K562 (cell line): ENCODE measurements around the gene COL5A1. TPM values are rescaled to one million over a fixed set of nuclear protein-coding genes. Genes with fewer than 3 reads are reported as not detected.

Experiments
- ATAC-seq: fragments of 200-7000 bp; cut with Tn5 transposase; 3 replicates; pipeline ENCODE4 v1.9.1; 2020; ENCODE audit warnings: moderate library complexity
- BruUV-seq: library from RNA; stranded (reverse); fragments of 400-500 nt; replicated peaks from 2 replicates; lab custom pipeline; 2021; lab: Mats Ljungman, UMichigan
- CTCF ChIA-PET: fragments of 300-600 bp; formaldehyde crosslinking; extraction: SDS; loops from one replicate; lab custom pipeline; 2021; ENCODE audit warnings: low intra/inter-chr PET ratio; lab: Yijun Ruan, JAX
- POLR2A ChIA-PET: fragments of 300-600, 350-650 bp; sonication (Branson Sonifier 250); formaldehyde crosslinking; extraction: SDS; loops from one replicate; lab custom pipeline; 2021; ENCODE audit warnings: antibody characterized with exemption, inconsistent platforms; lab: Yijun Ruan, JAX
- DNase-seq, 4 experiments: peaks; one replicate each; pipeline versions ENCODE4 v3.0.0 to v3.0.0-alpha.2; 2011 to 2018; ENCODE audit warnings: low spot score in 3 of 4, mixed read lengths in 3 of 4; ENCODE audit errors: extremely low read depth in 1 of 4
- FAIRE-seq: peaks from 2 replicates; lab custom pipeline; 2011; peaks lifted over from hg19 to GRCh38; lab: Jason Lieb, UNC
- H2AFZ ChIP-seq: 2 replicates; pipeline ENCODE4 v1.6.0; 2011; ENCODE audit warnings: low read depth, low read length, control low read depth, inconsistent platforms
- H3K27ac ChIP-seq: fragments of 200-600 bp; 3 replicates; pipeline ENCODE4 v1.8.0; 2011; ENCODE audit warnings: low read depth, mild to moderate bottlenecking, control low read depth, inconsistent platforms, low read length, moderate library complexity, mixed read lengths; ENCODE audit errors: extremely low read depth
- H3K27me3 ChIP-seq, 2 experiments: fragments of 300-600 bp in 1 of 2; 2 replicates in 1 of 2; 3 replicates in 1 of 2; pipeline versions ENCODE4 v1.6.0 to v1.8.0; 2011; ENCODE audit warnings: inconsistent platforms in 2 of 2, low read length in 2 of 2, mild to moderate bottlenecking in 1 of 2, mixed read lengths in 1 of 2, moderate library complexity in 1 of 2; ENCODE audit not compliant: control insufficient read depth in 2 of 2, insufficient read depth in 2 of 2
- H3K36me3 ChIP-seq: fragments of 300-600 bp; 3 replicates; pipeline ENCODE4 v1.8.0; 2011; ENCODE audit warnings: mild to moderate bottlenecking, low read length, inconsistent platforms; ENCODE audit not compliant: control insufficient read depth, insufficient read depth
- H3K4me1 ChIP-seq, 2 experiments: fragments of 200-600 bp in 1 of 2; replicated peaks in 1 of 2; 2 replicates in 1 of 2; 3 replicates in 1 of 2; pipeline versions ENCODE4 v1.5.1 to v1.8.0; 2011; ENCODE audit warnings: inconsistent platforms in 2 of 2, low read length in 2 of 2, mild to moderate bottlenecking in 1 of 2, mixed read lengths in 1 of 2, moderate library complexity in 1 of 2; ENCODE audit not compliant: control insufficient read depth in 2 of 2, insufficient read depth in 2 of 2
- H3K4me2 ChIP-seq: 2 replicates; pipeline ENCODE4 v1.6.1; 2011; ENCODE audit warnings: low read length, control low read depth, inconsistent platforms, mixed read lengths; ENCODE audit not compliant: insufficient read depth
- H3K4me3 ChIP-seq: fragments of 200-600 bp; sonication (generic), shearing (Covaris generic); 2 replicates; pipeline ENCODE4 v1.5.1; 2016; ENCODE audit warnings: control low read depth, inconsistent platforms
- H3K79me2 ChIP-seq: fragments of 200-600 bp; 3 replicates; pipeline ENCODE4 v1.8.0; 2011; ENCODE audit warnings: low read length, inconsistent platforms; ENCODE audit not compliant: control insufficient read depth, insufficient read depth
- H3K9ac ChIP-seq, 2 experiments: 2 replicates each; pipeline versions ENCODE4 v1.6.0 to v1.6.1; 2011; ENCODE audit warnings: low read depth in 2 of 2, low read length in 2 of 2, control low read depth in 1 of 2, inconsistent platforms in 1 of 2, mild to moderate bottlenecking in 1 of 2, mixed read lengths in 1 of 2; ENCODE audit not compliant: insufficient read depth in 1 of 2
- H3K9me1 ChIP-seq: one replicate; pipeline ENCODE4 v1.6.0; 2011; ENCODE audit warnings: inconsistent platforms, mild to moderate bottlenecking, low read length, moderate library complexity; ENCODE audit not compliant: control insufficient read depth, insufficient read depth
- H3K9me3 ChIP-seq: replicated peaks from 2 replicates; pipeline ENCODE4 v1.5.1; 2011; ENCODE audit warnings: low read depth, low read length, inconsistent platforms; ENCODE audit not compliant: control insufficient read depth, insufficient read depth
- H4K20me1 ChIP-seq: replicated peaks from 2 replicates; pipeline ENCODE4 v1.6.1; 2011; ENCODE audit warnings: low read length, inconsistent platforms, mixed read lengths; ENCODE audit not compliant: control insufficient read depth, insufficient read depth
- ARHGAP35 ChIP-seq: fragments of 450-650 bp; IDR thresholded peaks from 2 replicates; pipeline ENCODE4 v1.6.1; 2018; ENCODE audit not compliant: partially characterized antibody
- CBFA2T2 ChIP-seq: fragments of 450-650 bp; conservative IDR thresholded peaks from 2 replicates; pipeline ENCODE4 v1.6.1; 2017; ENCODE audit warnings: mild to moderate bottlenecking
- CREB3L1 ChIP-seq: fragments of 450-650 bp; IDR thresholded peaks from 2 replicates; pipeline ENCODE4 v1.6.1; 2014; ENCODE audit warnings: low read depth, mild to moderate bottlenecking, moderate library complexity, borderline replicate concordance
- CTBP1 ChIP-seq: fragments of 450-650 bp; IDR thresholded peaks from 2 replicates; pipeline ENCODE4 v1.6.1; 2016; ENCODE audit warnings: borderline replicate concordance
- DNMT1 ChIP-seq: fragments of 450-650 bp; IDR thresholded peaks from 2 replicates; pipeline ENCODE4 v1.6.1; 2016; ENCODE audit warnings: antibody characterized with exemption, mild to moderate bottlenecking
- FOXA3 ChIP-seq, 2 experiments: fragments of 450-650 bp in 1 of 2; sonication (generic) in 1 of 2; formaldehyde crosslinking; IDR thresholded peaks in 1 of 2; conservative IDR thresholded peaks in 1 of 2; 2 replicates each; pipeline versions ENCODE4 v1.4.0 to v1.8.0; 2020 to 2022; ENCODE audit warnings: mild to moderate bottlenecking in 2 of 2, missing genetic modification reagents in 1 of 2
- KDM2B ChIP-seq: fragments of 250-450 bp; sonication (Bioruptor Pico); IDR thresholded peaks from 2 replicates; pipeline ENCODE4 v1.8.0; 2021; ENCODE audit warnings: mild to moderate bottlenecking, moderate library complexity
- PREB ChIP-seq: sonication (generic); formaldehyde crosslinking; IDR thresholded peaks from 2 replicates; pipeline ENCODE4 v1.8.1; 2023; ENCODE audit warnings: mild to moderate bottlenecking, missing genetic modification reagents
- RBFOX2 ChIP-seq: fragments of 200-400 bp; formaldehyde crosslinking; IDR thresholded peaks from 2 replicates; pipeline ENCODE4 v1.6.1; 2017; ENCODE audit warnings: low read depth, mild to moderate bottlenecking, low read length, moderate library complexity
- SAP30 ChIP-seq: fragments of 200-600 bp; sonication (generic); IDR thresholded peaks from 2 replicates; pipeline ENCODE4 v1.6.1; 2012; ENCODE audit warnings: borderline replicate concordance, low read depth, mild to moderate bottlenecking, moderate library complexity, low read length, control low read depth, inconsistent platforms; ENCODE audit not compliant: insufficient read depth, poor library complexity, severe bottlenecking
- ZKSCAN8 ChIP-seq: fragments of 200-800 bp; sonication (Bioruptor generic); IDR thresholded peaks from 2 replicates; pipeline ENCODE4 v1.6.1; 2016; ENCODE audit warnings: missing genetic modification characterization, missing compliant biosample characterization
- ZNF232 ChIP-seq: sonication (generic); formaldehyde crosslinking; IDR thresholded peaks from 2 replicates; pipeline ENCODE4 v1.8.0; 2022; ENCODE audit warnings: mild to moderate bottlenecking, missing genetic modification reagents
- ZNF24 ChIP-seq: fragments of 450-650 bp; IDR thresholded peaks from 2 replicates; pipeline ENCODE4 v1.6.1; 2016
- ZNF436 ChIP-seq: fragments of 250-450, 450-650 bp; sonication (Bioruptor Pico); formaldehyde crosslinking; IDR thresholded peaks from 2 replicates; pipeline ENCODE4 v1.7.0; 2020; ENCODE audit warnings: mild to moderate bottlenecking
- WGBS: fragments of 100-300 bp; shearing (Covaris generic); methylation state at CpG from one replicate; pipeline ENCODE4 v1.1.6; 2016; ENCODE audit warnings: low coverage, mixed read lengths; ENCODE audit not compliant: insufficient coverage; ENCODE audit errors: missing lambda C conversion rate; 5-methylcytosine and 5-hydroxymethylcytosine counted together
- in situ Hi-C: fragments of 300-500 bp; cut with MboI; formaldehyde crosslinking; loops from 4 replicates; pipeline ENCODE4 v1.15.0; 2018; ENCODE audit warnings: inconsistent platforms, mixed read lengths
- intact Hi-C: fragments of 100-400 bp; cut with micrococcal nuclease; formaldehyde crosslinking; loops from 2 replicates; pipeline ENCODE4 v1.14.2; 2022
- polyA plus RNA-seq, 8 experiments: library from polyadenylated mRNA; depleted of rRNA in 4 of 8; stranded (reverse) in 5 of 8; unstranded in 3 of 8; fragments of >200 nt; fragmentation: Nextera tagmentation in 2 of 8; fragmentation: Illumina TruSeq in 1 of 8; extraction: Ambion mirVana in 2 of 8; extraction: Trizol in 1 of 8; gene quantifications; 2 replicates each; pipeline versions ENCODE4 v1.2.1 to v1.2.3, GENCODE V29; 2011 to 2014; ENCODE audit warnings: inconsistent platforms in 1 of 8, missing spikeins in 1 of 8
- total RNA-seq, 7 experiments: library from RNA; depleted of rRNA in 6 of 7; stranded (reverse); fragments of >200 nt in 6 of 7; fragmentation: Illumina TruSeq in 2 of 7; extraction: Trizol in 2 of 7; gene quantifications; 2 replicates each; pipeline versions ENCODE4 v1.2.1 to v1.2.3, GENCODE V29; 2011 to 2021; ENCODE audit warnings: low replicate concordance in 1 of 7

The COL5A1 gene
- total and polyA plus RNA-seq, 9 of the 15 experiments (the other 6 are each of a cell fraction or from before 2014, with no cell fraction given) = under 0.01 to 0.13 (median 0.04) TPM; not detected in 6

- FAIRE-seq = no peak
- Histone ChIP-seq H3K79me2 (no peaks in the 10 kb centered on the region), H3K4me2 (no peak overlapping the region), H3K27ac (no peak overlapping the region), H3K9ac (no peak overlapping the region), H3K4me1 (no peaks in the 10 kb centered on the region), H3K9me3 (no peaks in the 10 kb centered on the region; the same call in 1 of the 2 replicates), H4K20me1 (no peaks in the 10 kb centered on the region), H3K36me3 (no peaks in the 10 kb centered on the region), H3K27me3 (peaks cover 10 to 39% of the 10 kb centered on the region in 2 experiments; a peak in 3 of 5 replicates), H3K9me1 (no peaks in the 10 kb centered on the region), H2AFZ (no peak overlapping the region), H3K4me3 (no peak overlapping the region)
- in situ Hi-C loops (no loop called here), intact Hi-C loops (no loop called here)
- BruUV-seq = no TSS peak
- no peak for ATAC-seq
- WGBS = 29% methylated on average over 6 of the region's 9 CpGs
- DNase-seq = no peak
- TF ChIP-seq ZNF232 (CRISPR knock-in tag) (no peak), DNMT1 (no peak), ZNF436 (CRISPR knock-in tag) (no peak), CBFA2T2 (no peak), SAP30 (no peak), CTBP1 (no peak), PREB (no peak), ZKSCAN8 (CRISPR knock-in tag) (no peak), FOXA3 (CRISPR knock-in tag; conservative IDR thresholded peaks at IDR 0.05 in 1 of 2, IDR thresholded peaks at IDR 0.05 in 1 of 2) (no peak), ARHGAP35 (no peak), CREB3L1 (no peak), KDM2B (no peak), ZNF24 (no peak), RBFOX2 (no peak)
- ChIA-PET POLR2A (no interaction called here), CTCF (no interaction called here)
Observed at GRCh38 chr9:134758949-134759607, 117.5 kb downstream of the COL5A1 start.
